ENCODE measurements around the gene BTRC. TPM values are rescaled to one million over a fixed set of nuclear protein-coding genes. Genes with fewer than 3 reads are reported as not detected.

Gene BTRC
- total RNA-seq, 3 donors from 2014 or later (not counting 1 experiment from before 2014, with no cell fraction given), result 13.5 to 22.8 (median 15.2) TPM

- peaks cover 0 to 8% of the 10 kb centered on the region in 2 donors for H3K4me1 Mint-ChIP-seq
- no peaks in the 10 kb centered on the region for H3K4me1 ChIP-seq (ENCODE audit: control insufficient read depth, insufficient read depth, low read length)
- no peak overlapping the region for H3K27ac ChIP-seq (ENCODE audit: low read length)
- DNase-seq (no peak), ATAC-seq (peak in 1 of 3 donors; percentile 72)
- peaks cover 16% of the 10 kb centered on the region for H3K36me3 Mint-ChIP-seq
- no peaks in the 10 kb centered on the region for H3K9me3 ChIP-seq (ENCODE audit: control insufficient read depth, insufficient read depth, low read length)
- no peak overlapping the region for H3K4me3 ChIP-seq (ENCODE audit: low read length)
- H3K4me3 Mint-ChIP-seq, result no peak overlapping the region
- H3K27ac Mint-ChIP-seq, result no peak overlapping the region
- no peaks in the 10 kb centered on the region for H3K9me3 Mint-ChIP-seq
- H3K27me3 Mint-ChIP-seq (ENCODE audit: low read depth in 2 of 2), result no peaks in the 10 kb centered on the region
- no peak for TF ChIP-seq CTCF (IDR thresholded peaks at IDR 0.05)
- peaks cover 21% of the 10 kb centered on the region for H3K36me3 ChIP-seq (ENCODE audit: control insufficient read depth, insufficient read depth, low read length)
- intact Hi-C loops (cut with micrococcal nuclease), result loop anchor here (1.0 kb wide), 1 partner anchor 34 kb away; no protein-coding TSS in a partner anchor
- no peaks in the 10 kb centered on the region for H3K27me3 ChIP-seq (ENCODE audit: control insufficient read depth, insufficient read depth, low read length)
- 40% methylated on average over 3 of the region's 4 CpGs for WGBS (ENCODE audit: insufficient coverage)
Measured at GRCh38 chr10:101535949-101536348, 182.0 kb downstream of the BTRC start.

- peak in 1 of 2 donors; percentile 58 for DNase-seq
- no peak overlapping the region for H3K4me3 Mint-ChIP-seq
- Histone ChIP-seq H3K27me3 (ENCODE audit: control insufficient read depth, insufficient read depth, low read length) (no peaks in the 10 kb centered on the region), H3K4me1 (ENCODE audit: control insufficient read depth, insufficient read depth, low read length) (no peaks in the 10 kb centered on the region), H3K9me3 (ENCODE audit: control insufficient read depth, insufficient read depth, low read length) (no peaks in the 10 kb centered on the region), H3K36me3 (ENCODE audit: control insufficient read depth, insufficient read depth, low read length) (peaks cover 20% of the 10 kb centered on the region), H3K4me3 (ENCODE audit: low read length) (no peak overlapping the region), H3K27ac (ENCODE audit: low read length) (no peak overlapping the region)
- H3K27me3 Mint-ChIP-seq (ENCODE audit: low read depth in 2 of 2), result no peaks in the 10 kb centered on the region
- H3K36me3 Mint-ChIP-seq, result peaks cover 16% of the 10 kb centered on the region
- peak in 1 of 3 donors; percentile 48 for ATAC-seq
- TF ChIP-seq CTCF (IDR thresholded peaks at IDR 0.05), result peak; percentile 63
- intact Hi-C loops (cut with micrococcal nuclease), result loop anchor here (1.0 kb wide), 1 partner anchor 34 kb away; no protein-coding TSS in a partner anchor
- no peak overlapping the region for H3K27ac Mint-ChIP-seq
- peaks cover 0 to 8% of the 10 kb centered on the region in 2 donors for H3K4me1 Mint-ChIP-seq
- H3K9me3 Mint-ChIP-seq, result no peaks in the 10 kb centered on the region
Measured at GRCh38 chr10:101536800-101537199, 182.8 kb downstream of the BTRC start.

- DNase-seq (no peak), ATAC-seq (no peak)
- intact Hi-C loops (cut with micrococcal nuclease), result no loop called here
- WGBS (ENCODE audit: insufficient coverage), result 100% methylated on average over 2 of the region's 2 CpGs
- Histone ChIP-seq H3K9me3 (ENCODE audit: control insufficient read depth, insufficient read depth, low read length) (no peaks in the 10 kb centered on the region), H3K27me3 (ENCODE audit: control insufficient read depth, insufficient read depth, low read length) (no peaks in the 10 kb centered on the region), H3K27ac (ENCODE audit: low read length) (no peak overlapping the region), H3K4me3 (ENCODE audit: low read length) (no peak overlapping the region), H3K36me3 (ENCODE audit: control insufficient read depth, insufficient read depth, low read length) (peaks cover 10% of the 10 kb centered on the region), H3K4me1 (ENCODE audit: control insufficient read depth, insufficient read depth, low read length) (no peaks in the 10 kb centered on the region)
- H3K27me3 Mint-ChIP-seq (ENCODE audit: low read depth in 2 of 2), result no peaks in the 10 kb centered on the region
- TF ChIP-seq CTCF (IDR thresholded peaks at IDR 0.05), result no peak
- no peak overlapping the region for H3K4me3 Mint-ChIP-seq
- peaks cover 16% of the 10 kb centered on the region for H3K36me3 Mint-ChIP-seq
- H3K9me3 Mint-ChIP-seq, result no peaks in the 10 kb centered on the region
- peaks cover 0 to 8% of the 10 kb centered on the region in 2 donors for H3K4me1 Mint-ChIP-seq
- H3K27ac Mint-ChIP-seq, result no peak overlapping the region
Measured at GRCh38 chr10:101538446-101538845, 184.5 kb downstream of the BTRC start.

- Mint-ChIP-seq H3K27ac (no peak overlapping the region), H3K9me3 (no peaks in the 10 kb centered on the region), H3K36me3 (peaks cover 2% of the 10 kb centered on the region), H3K27me3 (ENCODE audit: low read depth in 2 of 2) (no peaks in the 10 kb centered on the region), H3K4me1 (no peaks in the 10 kb centered on the region), H3K4me3 (no peak overlapping the region)
- Histone ChIP-seq H3K9me3 (ENCODE audit: control insufficient read depth, insufficient read depth, low read length) (no peaks in the 10 kb centered on the region), H3K4me3 (ENCODE audit: low read length) (no peak overlapping the region), H3K27me3 (ENCODE audit: control insufficient read depth, insufficient read depth, low read length) (no peaks in the 10 kb centered on the region), H3K36me3 (ENCODE audit: control insufficient read depth, insufficient read depth, low read length) (peaks cover 9% of the 10 kb centered on the region), H3K27ac (ENCODE audit: low read length) (no peak overlapping the region), H3K4me1 (ENCODE audit: control insufficient read depth, insufficient read depth, low read length) (no peaks in the 10 kb centered on the region)
- intact Hi-C loops (cut with micrococcal nuclease), result no loop called here
- TF ChIP-seq CTCF (IDR thresholded peaks at IDR 0.05), result no peak
- DNase-seq (no peak), ATAC-seq (no peak)
Measured at GRCh38 chr10:101545898-101546297, 191.9 kb downstream of the BTRC start.

All from natural killer cell (primary cell).